AG04450 (cell line): ENCODE results near the gene BRMS1L. TPM values are rescaled to one million over a fixed set of nuclear protein-coding genes. Genes with fewer than 3 reads are reported as not detected.

Source experiments
- CTCF ChIA-PET: fragments of 300-600, 350-600 bp; formaldehyde crosslinking; extraction: SDS; loops from one replicate; lab custom pipeline; 2022; ENCODE audit warnings: antibody characterized with exemption, inconsistent platforms; lab: Charles Lee
- POLR2A ChIA-PET: fragments of 350-600 bp; formaldehyde crosslinking; extraction: SDS; loops from one replicate; lab custom pipeline; 2021; ENCODE audit warnings: antibody characterized with exemption, inconsistent platforms; lab: Yijun Ruan, JAX
- DNase-seq: peaks from one replicate; pipeline ENCODE4 v3.0.0-alpha.2; 2011; ENCODE audit warnings: low read depth, low spot score
- H3K27ac ChIP-seq: one replicate; pipeline ENCODE4 v1.5.1; 2012; ENCODE audit warnings: low read depth, low read length, control low read depth
- H3K27me3 ChIP-seq: one replicate; pipeline ENCODE4 v1.6.0; 2012; ENCODE audit warnings: low read length; ENCODE audit not compliant: control insufficient read depth, insufficient read depth
- H3K4me3 ChIP-seq: 2 replicates; pipeline ENCODE4 v1.5.1; 2011; ENCODE audit warnings: mild to moderate bottlenecking, low read depth, low read length, control low read depth
- H3K9me3 ChIP-seq: 2 replicates; pipeline ENCODE4 v1.5.1; 2012; ENCODE audit warnings: low read length; ENCODE audit not compliant: control insufficient read depth, insufficient read depth
- polyA plus RNA-seq: library from polyadenylated mRNA; depleted of rRNA; stranded (reverse); fragments of >200 nt; gene quantifications from 2 replicates; pipeline ENCODE4 v1.2.3, GENCODE V29; 2011
- TF ChIP-seq, protein P1 (sequence below): IDR thresholded peaks from 2 replicates; pipeline ENCODE4 v1.5.1; 2011; ENCODE audit warnings: low read depth, low read length, control low read depth, inconsistent platforms

BRMS1L gene
- polyA plus RNA-seq, 1 experiment: 8.7 TPM

DNA sequence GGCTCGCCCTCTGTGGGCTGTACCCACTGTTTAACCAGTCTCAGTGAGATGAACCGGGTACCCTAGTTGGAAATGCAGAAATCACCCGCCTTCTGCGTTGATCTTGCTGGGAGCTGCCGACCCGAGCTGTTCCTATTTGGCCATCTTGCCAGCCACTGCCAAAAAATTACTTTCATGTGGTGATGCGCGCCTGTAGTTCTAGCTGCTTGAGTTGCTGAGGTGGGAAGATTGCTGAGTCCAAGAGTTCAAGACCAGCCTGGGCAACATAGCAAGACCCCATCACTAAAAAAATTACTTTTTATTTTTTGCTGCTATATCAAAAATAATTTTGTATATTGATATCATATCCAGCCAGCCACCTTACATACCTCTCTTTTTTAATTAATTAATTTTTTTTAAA is 18.4 kb downstream of the BRMS1L start:
- ChIA-PET POLR2A (no interaction called here), CTCF (no interaction called here)
- TF ChIP-seq, protein P1, sequence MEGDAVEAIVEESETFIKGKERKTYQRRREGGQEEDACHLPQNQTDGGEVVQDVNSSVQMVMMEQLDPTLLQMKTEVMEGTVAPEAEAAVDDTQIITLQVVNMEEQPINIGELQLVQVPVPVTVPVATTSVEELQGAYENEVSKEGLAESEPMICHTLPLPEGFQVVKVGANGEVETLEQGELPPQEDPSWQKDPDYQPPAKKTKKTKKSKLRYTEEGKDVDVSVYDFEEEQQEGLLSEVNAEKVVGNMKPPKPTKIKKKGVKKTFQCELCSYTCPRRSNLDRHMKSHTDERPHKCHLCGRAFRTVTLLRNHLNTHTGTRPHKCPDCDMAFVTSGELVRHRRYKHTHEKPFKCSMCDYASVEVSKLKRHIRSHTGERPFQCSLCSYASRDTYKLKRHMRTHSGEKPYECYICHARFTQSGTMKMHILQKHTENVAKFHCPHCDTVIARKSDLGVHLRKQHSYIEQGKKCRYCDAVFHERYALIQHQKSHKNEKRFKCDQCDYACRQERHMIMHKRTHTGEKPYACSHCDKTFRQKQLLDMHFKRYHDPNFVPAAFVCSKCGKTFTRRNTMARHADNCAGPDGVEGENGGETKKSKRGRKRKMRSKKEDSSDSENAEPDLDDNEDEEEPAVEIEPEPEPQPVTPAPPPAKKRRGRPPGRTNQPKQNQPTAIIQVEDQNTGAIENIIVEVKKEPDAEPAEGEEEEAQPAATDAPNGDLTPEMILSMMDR: no peak
- no peak for DNase-seq
- Histone ChIP-seq H3K27ac (no peak overlapping the region), H3K27me3 (no peaks in the 10 kb centered on the region), H3K9me3 (peaks cover 3% of the 10 kb centered on the region; the same call in 1 of the 2 replicates), H3K4me3 (no peak overlapping the region)

DNA sequence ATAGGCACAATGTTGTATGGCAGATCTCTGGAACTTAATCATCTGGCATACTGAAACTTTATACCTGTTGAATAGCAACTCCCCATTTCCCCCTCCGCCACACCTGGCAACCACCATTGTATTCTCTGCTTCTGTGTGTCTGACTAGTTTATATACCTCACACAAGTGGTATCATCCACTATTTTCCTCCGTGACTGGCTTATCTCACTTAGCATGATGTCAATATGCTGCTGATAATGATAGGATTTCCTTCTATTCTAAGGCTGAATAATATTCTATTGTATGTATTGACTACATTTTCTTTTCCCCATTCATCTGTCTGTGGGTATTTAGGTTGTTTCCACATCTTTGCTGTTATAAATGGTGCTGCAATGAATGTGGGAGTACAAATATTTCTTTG is 21.5 kb downstream of the BRMS1L start:
- ChIA-PET CTCF (no interaction called here), POLR2A (no interaction called here)
- Histone ChIP-seq H3K27me3 (no peaks in the 10 kb centered on the region), H3K27ac (no peak overlapping the region), H3K4me3 (no peak overlapping the region), H3K9me3 (no peaks in the 10 kb centered on the region)
- no peak for DNase-seq
- TF ChIP-seq, protein P1: no peak

DNA sequence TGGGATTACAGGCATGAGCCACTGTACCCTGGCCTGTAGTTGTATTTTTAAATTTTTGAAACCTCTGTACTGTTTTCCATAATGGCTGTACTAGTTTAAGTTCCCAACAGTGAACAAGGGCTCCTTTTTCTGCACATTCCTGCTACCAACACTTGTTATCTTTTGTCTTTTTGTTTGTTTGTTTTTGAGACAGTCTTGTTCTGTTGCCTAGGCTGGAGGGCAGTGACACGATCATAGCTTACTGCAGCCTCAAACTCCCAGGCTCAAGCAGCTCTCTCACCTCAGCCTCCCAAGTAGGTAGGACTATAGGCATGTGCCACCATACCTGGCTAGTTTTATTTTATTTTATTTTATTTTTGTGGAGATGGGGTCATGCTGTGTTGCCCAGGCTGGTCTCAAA is 23.0 kb downstream of the BRMS1L start:
- H3K9me3 ChIP-seq: no peaks in the 10 kb centered on the region
- no peak for DNase-seq
- H3K27ac ChIP-seq: no peak overlapping the region
- H3K4me3 ChIP-seq: no peak overlapping the region
- ChIA-PET CTCF (no interaction called here), POLR2A (interaction anchor here (0.7 kb wide), 1 partner anchor 713 kb away, joined by 3 read pairs; no protein-coding TSS in a partner anchor)
- no peaks in the 10 kb centered on the region for H3K27me3 ChIP-seq
- TF ChIP-seq, protein P1: no peak

DNA sequence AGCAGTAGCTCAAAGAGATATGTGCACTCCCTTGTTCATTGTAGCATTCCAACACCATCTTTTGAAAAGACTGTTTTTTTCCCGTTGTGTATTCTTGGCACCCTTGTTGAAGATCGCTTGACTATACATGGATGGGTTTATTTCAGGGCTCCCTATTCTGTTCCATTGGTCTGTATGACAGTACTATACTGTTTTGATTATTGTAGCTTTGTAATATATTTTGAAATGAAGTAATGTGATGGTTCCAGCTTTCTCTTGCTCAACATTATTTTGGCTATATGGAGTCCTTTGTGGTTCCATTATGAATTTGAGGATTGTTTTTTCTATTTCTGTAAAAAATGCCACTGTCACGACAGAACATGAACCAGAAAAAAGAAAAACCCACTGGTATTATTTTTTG is 25.7 kb downstream of the BRMS1L start:
- H3K27me3 ChIP-seq: no peaks in the 10 kb centered on the region
- H3K4me3 ChIP-seq: no peak overlapping the region
- POLR2A ChIA-PET: no interaction called here
- TF ChIP-seq, protein P1: no peak
- H3K27ac ChIP-seq: no peak overlapping the region
- DNase-seq: no peak
- H3K9me3 ChIP-seq: no peaks in the 10 kb centered on the region
- CTCF ChIA-PET: no interaction called here

DNA sequence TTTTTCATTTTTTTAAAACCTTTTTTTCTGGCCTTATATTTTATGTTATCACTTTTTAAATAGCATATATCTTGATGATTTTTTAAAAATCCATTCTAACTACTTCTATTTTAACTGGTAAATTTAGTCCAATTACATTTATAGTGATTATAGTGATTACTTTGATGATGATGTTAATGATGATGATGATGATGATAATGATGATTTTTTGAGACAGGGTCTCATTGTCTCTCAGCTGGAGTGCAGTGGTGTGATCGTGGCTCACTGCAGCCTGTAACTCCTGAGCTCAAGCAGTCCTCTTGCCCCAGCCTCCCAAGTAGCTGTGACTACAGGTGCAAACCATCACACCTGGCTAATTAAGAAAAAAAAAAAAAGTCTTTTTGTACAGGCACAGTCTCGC is 27.1 kb downstream of the BRMS1L start:
- DNase-seq: no peak
- Histone ChIP-seq H3K9me3 (no peaks in the 10 kb centered on the region), H3K4me3 (no peak overlapping the region), H3K27ac (no peak overlapping the region), H3K27me3 (no peaks in the 10 kb centered on the region)
- TF ChIP-seq, protein P1: no peak
- POLR2A ChIA-PET: no interaction called here
- CTCF ChIA-PET: no interaction called here
